Pulmonary artery endothelial cell (primary cell): ENCODE data around the gene GATA6. TPM values are rescaled to one million over a fixed set of nuclear protein-coding genes. Genes with fewer than 3 reads are reported as not detected.
"Not testable (repeated sequence)": the region's sequence is repeated elsewhere in the genome, so short reads cannot be mapped to it uniquely, and the experiment has no call there.

Source experiments
- DNase-seq: peaks from one replicate; pipeline ENCODE4 v3.0.0-alpha.2; 2011; ENCODE audit warnings: low read depth, low spot score
- total RNA-seq: library from RNA; depleted of rRNA; stranded (reverse); fragments of >200 nt; gene quantifications from 2 replicates; pipeline ENCODE4 v1.2.3, GENCODE V29; 2014

Gene GATA6
- total RNA-seq, 1 donor from 2014 or later: 11.9 TPM

GRCh38 chr18:22180722-22181121 is 11.3 kb downstream of the GATA6 start:
- DNase-seq: no peak

GRCh38 chr18:22182884-22183697 is 13.7 kb downstream of the GATA6 start:
- DNase-seq: no peak

DNA sequence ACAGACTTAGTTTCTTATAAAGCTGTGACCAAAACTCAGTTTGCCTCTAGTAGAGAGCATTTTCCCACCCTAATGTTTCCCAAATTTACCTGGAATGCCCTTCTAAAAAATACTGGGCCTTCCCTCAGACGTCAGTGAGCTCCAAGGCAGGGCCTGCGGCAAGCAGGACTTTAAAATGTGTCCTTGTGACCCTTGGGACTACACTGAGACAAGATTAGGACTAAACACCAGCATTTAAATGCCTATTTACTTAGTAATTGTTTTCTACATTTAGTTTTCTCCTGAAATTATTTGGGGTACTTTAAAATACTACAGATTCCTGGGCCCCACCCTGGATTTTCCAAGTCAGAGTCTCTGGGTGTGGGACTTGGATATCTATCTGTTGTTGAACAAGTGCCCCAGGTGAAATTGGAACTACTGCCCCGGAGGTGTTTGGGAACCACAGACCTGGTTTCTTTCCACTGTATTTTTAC is 14.3 kb downstream of the GATA6 start:
- DNase-seq: no peak

DNA sequence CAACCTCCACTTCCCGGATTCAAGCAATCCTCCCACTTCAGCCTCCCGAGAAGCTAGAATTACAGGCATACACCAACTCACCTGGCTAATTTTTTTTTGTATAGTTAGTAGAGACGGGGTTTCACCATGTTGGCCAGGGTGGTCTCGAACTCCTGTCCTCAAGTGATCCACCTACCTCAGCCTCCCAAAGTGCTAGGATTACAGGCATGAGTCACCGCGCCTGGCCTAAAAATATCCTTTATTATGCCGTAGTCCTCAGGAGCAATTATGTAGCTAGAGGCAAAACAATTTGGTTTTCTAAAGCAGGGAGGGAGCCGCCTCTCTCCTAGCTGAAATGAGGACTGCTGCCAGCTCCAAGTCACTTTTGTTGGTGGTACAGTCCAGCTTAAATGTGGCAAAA is 15.2 kb downstream of the GATA6 start:
- DNase-seq: not testable (repeated sequence)

GRCh38 chr18:22185273-22185672 is 15.9 kb downstream of the GATA6 start:
- no peak for DNase-seq

DNA sequence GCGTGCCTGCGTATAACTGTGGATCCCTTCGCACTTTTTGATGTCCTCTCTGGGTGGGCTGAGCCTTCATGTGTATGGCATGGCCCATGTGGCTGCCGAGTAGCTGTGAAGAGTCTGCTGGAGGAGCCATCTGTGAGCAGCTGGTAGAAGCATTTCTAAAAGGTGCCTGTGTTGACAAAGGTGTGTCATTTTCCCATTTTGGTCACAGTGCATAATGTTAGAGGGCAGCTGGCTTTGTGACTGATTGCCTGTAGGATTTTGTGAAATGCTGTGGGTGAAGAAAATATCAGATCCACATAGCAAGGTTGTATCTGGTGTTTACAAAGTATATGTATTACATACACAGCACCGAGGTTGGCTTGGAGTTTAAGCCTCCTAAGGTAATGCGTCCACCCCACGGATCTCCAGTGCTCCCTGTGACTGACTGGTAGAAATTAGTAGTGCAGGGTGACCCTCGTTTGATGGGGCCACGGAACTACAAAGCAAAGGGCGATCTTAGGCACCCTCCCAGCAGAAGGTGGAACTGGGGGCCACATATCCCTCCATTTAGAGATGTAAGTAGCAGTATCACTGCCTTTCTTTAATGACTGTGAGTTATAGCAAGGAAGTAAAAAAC is 16.5 kb downstream of the GATA6 start:
- DNase-seq: no peak

GRCh38 chr18:22186484-22186971 is 17.1 kb downstream of the GATA6 start:
- DNase-seq: no peak

DNA sequence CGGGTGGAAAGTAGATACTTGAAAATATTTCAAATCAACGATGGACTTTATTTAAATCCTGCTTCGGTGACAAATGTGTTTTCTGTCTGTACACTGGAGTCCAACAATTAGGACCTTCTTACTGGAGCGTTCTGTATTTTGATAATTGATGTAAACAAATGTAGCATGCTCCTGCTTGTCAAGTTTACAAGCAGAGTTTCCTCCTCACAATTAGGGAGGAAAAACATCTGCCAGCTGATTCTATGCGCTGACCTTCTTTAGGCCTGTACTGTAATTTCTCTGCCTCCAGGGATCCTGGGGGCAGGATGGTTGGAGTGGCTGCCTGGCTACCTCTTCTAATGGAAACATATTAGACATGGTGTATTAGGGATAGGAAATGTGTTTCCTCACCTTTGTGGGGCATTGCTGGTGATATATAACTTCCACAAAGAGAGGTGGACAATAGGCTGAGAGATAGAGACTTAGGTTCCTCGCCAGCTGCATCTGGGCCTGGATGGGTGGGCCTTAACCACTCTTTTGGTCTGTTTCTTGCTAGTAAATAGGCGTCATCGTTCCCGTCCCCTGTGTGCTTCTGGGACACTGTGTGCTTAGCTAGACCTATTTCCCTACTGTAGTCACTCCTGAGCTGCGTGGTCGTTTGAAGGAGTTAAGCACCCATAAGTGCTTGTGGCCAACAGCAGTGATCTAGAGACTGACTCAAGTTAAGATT is 19.3 kb downstream of the GATA6 start:
- no peak for DNase-seq

DNA sequence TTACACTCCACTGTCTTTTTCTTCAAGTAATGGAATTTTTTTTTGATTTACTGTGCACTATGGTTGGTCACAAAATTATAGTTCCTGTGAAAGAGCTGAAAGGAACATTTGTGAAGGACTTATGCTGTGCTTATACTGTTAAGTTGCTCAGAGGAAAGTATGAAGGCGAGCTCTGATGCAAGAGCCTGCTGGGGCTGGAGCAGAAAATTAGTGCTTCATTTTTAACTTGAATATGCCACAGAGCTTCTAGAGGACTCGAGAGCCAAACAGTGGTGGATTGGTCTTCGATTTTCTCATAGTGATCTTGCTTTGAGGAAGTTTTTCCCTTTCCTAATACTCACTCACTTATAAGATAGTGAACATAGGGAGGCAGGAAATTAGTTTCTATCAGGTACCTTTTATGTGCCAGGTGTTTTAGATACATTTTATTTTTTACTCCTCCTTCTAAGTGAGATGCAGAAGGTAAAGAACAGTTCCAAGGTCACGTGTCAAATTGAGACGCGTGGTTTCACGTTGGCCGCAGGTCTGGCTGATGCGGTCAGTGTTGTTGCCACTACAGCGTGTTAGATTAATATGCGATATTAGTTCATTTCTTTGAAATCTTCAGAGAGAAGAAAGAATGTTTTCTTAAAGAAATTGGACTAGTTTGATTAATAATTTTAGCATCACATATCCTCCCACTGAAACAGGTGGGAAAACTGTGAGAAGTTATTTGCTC is 20.2 kb downstream of the GATA6 start:
- no peak for DNase-seq

GRCh38 chr18:22191346-22191695 is 21.9 kb downstream of the GATA6 start:
- no peak for DNase-seq

- DNase-seq: no peak
Observed at GRCh38 chr18:22191923-22192322, 22.5 kb downstream of the GATA6 start.

- DNase-seq: no peak
Observed at GRCh38 chr18:22193466-22193865, 24.1 kb downstream of the GATA6 start.

- DNase-seq: no peak
Observed at GRCh38 chr18:22194151-22194598, 24.8 kb downstream of the GATA6 start.

DNA sequence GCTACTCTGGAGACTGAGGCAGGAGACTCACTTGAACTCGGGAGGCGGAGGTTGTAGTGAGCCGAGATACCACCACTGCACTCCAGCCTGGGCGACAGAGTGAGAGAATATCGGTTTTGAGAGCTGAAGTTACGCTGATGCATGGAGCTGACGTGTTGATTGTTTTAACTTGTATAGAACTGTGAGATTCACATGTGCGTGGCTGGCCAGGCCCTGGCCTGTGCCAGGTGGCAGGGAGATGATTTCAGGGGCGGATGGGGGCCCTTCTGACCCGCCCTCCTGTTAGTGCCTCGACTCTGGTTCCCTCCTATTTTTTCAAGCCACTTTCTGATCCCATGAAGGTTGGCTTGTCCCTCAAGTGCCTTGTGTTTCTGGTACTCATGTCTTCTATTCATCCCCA is 25.7 kb downstream of the GATA6 start:
- no peak for DNase-seq

GRCh38 chr18:22196943-22197342 is 27.6 kb downstream of the GATA6 start:
- DNase-seq: not testable (repeated sequence)

DNA sequence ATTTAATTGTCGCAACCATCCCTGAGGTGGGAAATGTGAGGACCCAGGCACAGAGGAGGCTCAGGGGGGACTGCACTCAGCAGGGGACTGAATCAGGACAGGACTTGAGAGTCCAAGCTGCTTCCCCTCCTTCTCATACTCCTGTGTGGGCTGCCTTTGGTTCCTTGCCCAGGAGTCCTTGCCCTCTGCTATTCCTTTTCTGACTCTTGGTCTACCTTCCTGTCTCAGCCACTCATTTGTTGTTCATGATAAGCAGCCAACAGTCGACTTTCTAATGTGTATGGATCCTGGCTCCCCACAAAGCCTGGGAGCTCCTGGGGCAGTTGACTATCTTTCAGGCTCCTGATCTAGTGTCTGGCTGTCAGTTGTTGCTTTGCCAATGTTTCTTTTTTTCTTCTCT is 28.3 kb downstream of the GATA6 start:
- no peak for DNase-seq

GRCh38 chr18:22198163-22198562 is 28.8 kb downstream of the GATA6 start:
- no peak for DNase-seq

DNA sequence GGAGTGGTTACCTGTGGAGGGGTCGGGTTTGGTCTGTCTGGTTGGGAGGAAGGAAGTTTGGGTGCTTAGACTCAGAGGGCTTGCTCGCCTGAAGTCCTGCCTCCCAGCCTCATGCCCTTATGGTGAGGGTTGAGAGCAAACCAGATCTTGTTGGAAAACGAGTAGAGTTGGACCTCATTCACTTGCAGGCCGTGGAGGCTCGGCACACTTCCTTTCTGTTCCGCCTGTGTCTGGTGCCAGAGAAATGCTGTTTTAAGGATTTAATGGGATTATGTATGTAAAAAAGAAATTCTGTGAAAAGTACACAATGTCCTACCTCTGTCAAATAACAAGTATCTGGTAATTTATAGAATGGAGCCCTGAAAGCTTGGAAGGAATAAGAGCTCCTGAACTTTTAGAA is 29.6 kb downstream of the GATA6 start:
- no peak for DNase-seq

GRCh38 chr18:22200611-22201225 is 31.3 kb downstream of the GATA6 start:
- DNase-seq: no peak

DNA sequence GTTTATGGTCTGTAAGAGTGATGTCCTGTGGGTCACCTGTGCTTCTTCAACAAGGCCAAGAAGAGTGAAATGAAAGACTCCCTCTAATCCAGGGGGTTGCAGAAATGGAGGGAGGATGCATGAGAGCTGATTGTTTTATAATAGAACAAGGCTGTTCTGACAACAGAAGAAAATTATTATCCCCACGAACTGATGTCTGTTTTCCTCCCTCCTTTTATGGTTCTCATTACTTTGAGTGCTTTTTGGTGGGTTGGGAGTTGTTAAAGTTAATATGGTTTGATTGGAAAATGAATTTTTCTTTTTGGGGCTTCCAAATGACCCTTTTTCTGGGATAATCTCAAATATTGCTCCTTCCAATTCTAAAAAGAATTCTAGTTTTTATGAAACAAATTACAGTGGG is 33.6 kb downstream of the GATA6 start:
- no peak for DNase-seq
